Lower leg skin (tissue), 3 donors: ENCODE measurements around the gene NOX3.

Source experiments
- CTCF ChIP-seq, 3 donors: fragments of 450-650 bp; IDR thresholded peaks; one replicate each; pipeline ENCODE4 v1.5.1; 2016; ENCODE audit warnings: antibody characterized with exemption in 3 of 3, mild to moderate bottlenecking in 3 of 3, moderate library complexity in 2 of 3
- POLR2A ChIP-seq, 2 donors: fragments of 450-650 bp; IDR thresholded peaks; one replicate each; pipeline ENCODE4 v1.6.1; 2016 to 2017; ENCODE audit warnings: antibody characterized with exemption in 2 of 2, mild to moderate bottlenecking in 1 of 2, moderate library complexity in 1 of 2

- TF ChIP-seq CTCF (IDR thresholded peaks at IDR 0.05) (no peak), POLR2A (IDR thresholded peaks at IDR 0.05) (no peak)
These were observed 6.8 kb downstream of the NOX3 start for GRCh38 chr6:155448668-155449449.
